Ovary (tissue), 9 donors: ENCODE data around the gene IFITM2. TPM values are rescaled to one million over a fixed set of nuclear protein-coding genes. Genes with fewer than 3 reads are reported as not detected.
A peak's percentile ranks its signal among the peaks of the same experiment; 100 is the strongest.

ENCODE experiments used
- DNase-seq, 5 donors: peaks; one replicate each; pipeline ENCODE4 v3.0.0-alpha.2; 2019 to 2020
- H3K27ac ChIP-seq, 2 donors: fragments of 200-600 bp; one replicate each; pipeline versions ENCODE4 v1.5.1 to v1.8.0; 2019 to 2022
- H3K27me3 ChIP-seq: fragments of 200-600 bp; one replicate; pipeline ENCODE4 v1.8.0; 2022
- H3K36me3 ChIP-seq: fragments of 200-600 bp; sonication (generic); one replicate; pipeline ENCODE4 v1.5.1; 2019
- H3K4me1 ChIP-seq: one replicate; pipeline ENCODE4 v1.8.1; 2013; ENCODE audit warnings: mild to moderate bottlenecking, moderate library complexity; ENCODE audit not compliant: insufficient read depth
- H3K4me3 ChIP-seq: fragments of 200-600 bp; sonication (generic); one replicate; pipeline ENCODE4 v1.5.1; 2017
- H3K9me3 ChIP-seq, 2 donors: fragments of 200-600 bp in 1 of 2; sonication (generic) in 1 of 2; one replicate each; pipeline versions ENCODE4 v1.5.1 to v1.8.1; 2013 to 2019; ENCODE audit warnings: mild to moderate bottlenecking in 1 of 2, moderate library complexity in 1 of 2
- CTCF ChIP-seq, 3 donors: fragments of 450-650 bp in 2 of 3; fragments of 200-600 bp in 1 of 3; IDR thresholded peaks; one replicate each; pipeline versions ENCODE4 v1.5.1 to v1.8.0; 2016 to 2022; ENCODE audit warnings: antibody characterized with exemption in 3 of 3, mild to moderate bottlenecking in 1 of 3
- EP300 ChIP-seq: sonication (generic); formaldehyde crosslinking; IDR thresholded peaks from one replicate; pipeline ENCODE4 v1.6.1; 2017; ENCODE audit warnings: antibody characterized with exemption
- POLR2A ChIP-seq: fragments of 450-650 bp; IDR thresholded peaks from one replicate; pipeline ENCODE4 v1.6.1; 2017; ENCODE audit warnings: antibody characterized with exemption, mild to moderate bottlenecking, moderate library complexity
- WGBS, 3 donors: extraction: QIAGEN DNeasy Blood & Tissue Kit in 1 of 3; methylation state at CpG; one replicate each; pipeline versions ENCODE4 v1.1.5 to v1.1.7; 2013 to 2017; 5-methylcytosine and 5-hydroxymethylcytosine counted together
- intact Hi-C, 4 donors: fragments of 100-400 bp; cut with DNase I; formaldehyde crosslinking; loops; one replicate each; pipeline versions ENCODE4 v1.11.0 to v1.15.1; 2022 to 2023
- polyA plus RNA-seq, 2 donors: library from polyadenylated mRNA; stranded (reverse); fragments of 200-250 nt in 1 of 2; fragments of 350-450 nt in 1 of 2; fragmentation: Illumina TruSeq in 1 of 2; extraction: RNeasy Lipid Tissue Mini Kit (QIAGEN cat#74804) in 1 of 2; gene quantifications; one replicate each; pipeline ENCODE4 v1.2.3, GENCODE V29; 2013 to 2014
- total RNA-seq, 7 donors: library from RNA; depleted of rRNA in 2 of 7; stranded (reverse); fragments of >200 nt in 2 of 7; fragmentation: NEBNext Ultra II Directional in 3 of 7; extraction: Animal tissue kit (Norgen Biotek cat#: 25700) in 3 of 7; gene quantifications; one replicate each; pipeline versions ENCODE4 v1.1.0 to v1.2.4, GENCODE V29; 2016 to 2023
- donor health status: DM: no; HTN: no; CAD: no; lungs with moderate emphysema.
- donor health status: DM: no; HTN: no; CAD: no.
- donor health status: Bipolar disorder and iron deficiency.
- donor health status: DM: yes; HTN: yes; CAD: no.
- donor health status: DM: no; HTN: no; CAD: no.
- donor health status: DM: yes; HTN: yes; CAD: no.

The IFITM2 gene
- total and polyA plus RNA-seq, 9 donors = 207 to 1,149 (median 546) TPM

GRCh38 chr11:293852-294661 is 13.6 kb upstream of the IFITM2 start:
- intact Hi-C loops = loop anchor here in 2 of 4 donors (5.0 kb wide), 2 partner anchors 73 to 83 kb away; partner anchors contain the start of gene B4GALNT4 (in 1 of the 2)

GRCh38 chr11:294780-295179 is 12.8 kb upstream of the IFITM2 start:
- intact Hi-C loops = loop anchor here in 2 of 4 donors (5.0 kb wide), 3 partner anchors 73 to 218 kb away; partner anchors contain the start of gene B4GALNT4 (in 1 of the 2)
- Histone ChIP-seq H3K9me3 (no peaks in the 10 kb centered on the region), H3K36me3 (no peaks in the 10 kb centered on the region), H3K27ac (no peak overlapping the region), H3K4me1 (no peaks in the 10 kb centered on the region), H3K27me3 (no peaks in the 10 kb centered on the region), H3K4me3 (no peak overlapping the region)
- TF ChIP-seq POLR2A (no peak), EP300 (no peak), CTCF (IDR thresholded peaks at IDR 0.05) (no peak)
- WGBS, 3 donors = 82 to 89% (median 86%) methylated on average over 16 of the region's 16 CpGs
- DNase-seq = peak in 2 of 5 donors; percentile 17 to 46

More at GRCh38 chr11:293852-294661, 13.6 kb upstream of the IFITM2 start:
- peak in 2 of 5 donors; percentile 21 to 40 for DNase-seq
- Histone ChIP-seq H3K4me3 (no peak overlapping the region), H3K36me3 (no peaks in the 10 kb centered on the region), H3K27me3 (no peaks in the 10 kb centered on the region), H3K9me3 (no peaks in the 10 kb centered on the region), H3K4me1 (no peaks in the 10 kb centered on the region), H3K27ac (no peak overlapping the region)
- no peak for TF ChIP-seq POLR2A
- TF ChIP-seq EP300 = no peak
- TF ChIP-seq CTCF (IDR thresholded peaks at IDR 0.05) = no peak
- 80 to 81% (median 80%) methylated on average over 21 to 27 of the region's 27 CpGs for WGBS, 3 donors

GRCh38 chr11:295351-296170 is 12.1 kb upstream of the IFITM2 start:
- H3K4me1 ChIP-seq = no peaks in the 10 kb centered on the region
- WGBS, 3 donors = 42 to 56% (median 54%) methylated on average over 26 of the region's 26 CpGs
- intact Hi-C loops = loop anchor here in 1 of 4 donors (5.0 kb wide), 1 partner anchor 217 kb away; no protein-coding TSS in a partner anchor
- TF ChIP-seq EP300 = no peak
- TF ChIP-seq CTCF (IDR thresholded peaks at IDR 0.05) = no peak
- TF ChIP-seq POLR2A = no peak
- H3K4me3 ChIP-seq = no peak overlapping the region
- H3K27ac ChIP-seq = no peak overlapping the region
- DNase-seq = peak in 3 of 5 donors; percentile 19 to 75 (median 51)
- no peaks in the 10 kb centered on the region for H3K27me3 ChIP-seq
- H3K36me3 ChIP-seq = no peaks in the 10 kb centered on the region
- H3K9me3 ChIP-seq = no peaks in the 10 kb centered on the region
